ENCODE results near the gene TRPM5.

The TRPM5 gene

DNA sequence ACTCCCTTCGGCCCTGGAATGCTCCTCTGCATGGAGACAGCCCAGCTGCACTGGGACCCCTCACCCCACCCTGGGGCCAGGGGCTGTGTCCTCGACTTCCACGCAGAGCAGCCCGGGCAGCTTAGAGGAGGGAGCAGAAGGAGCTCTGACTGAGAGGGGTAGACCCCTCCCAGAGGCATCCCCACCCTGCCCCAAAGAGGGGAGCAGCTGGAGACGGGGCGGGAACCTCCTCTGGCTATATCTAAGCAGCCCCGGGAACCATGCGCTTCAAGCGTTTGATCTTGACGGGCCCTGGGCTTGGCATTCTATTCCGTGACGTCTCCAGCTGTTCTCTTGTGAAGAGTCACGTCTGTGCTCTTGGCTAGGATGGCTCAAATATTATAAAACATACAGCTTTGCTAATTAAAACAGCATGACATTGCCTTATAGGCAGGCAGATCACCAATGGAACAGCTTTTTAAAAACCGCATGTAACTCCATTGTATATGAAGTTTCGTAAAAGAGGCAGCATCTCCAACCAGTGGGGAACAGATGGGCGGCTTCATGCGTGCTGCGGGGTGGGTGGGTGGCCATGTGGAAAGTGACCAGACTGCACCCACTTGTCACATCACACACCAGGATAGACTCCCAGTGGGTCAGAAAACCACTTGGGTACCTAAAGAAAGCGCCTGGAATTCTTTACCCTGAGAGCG lies 8.2 kb upstream of the TRPM5 start:
- no peak for DNase-seq (ENCODE audit: low spot score)

DNA sequence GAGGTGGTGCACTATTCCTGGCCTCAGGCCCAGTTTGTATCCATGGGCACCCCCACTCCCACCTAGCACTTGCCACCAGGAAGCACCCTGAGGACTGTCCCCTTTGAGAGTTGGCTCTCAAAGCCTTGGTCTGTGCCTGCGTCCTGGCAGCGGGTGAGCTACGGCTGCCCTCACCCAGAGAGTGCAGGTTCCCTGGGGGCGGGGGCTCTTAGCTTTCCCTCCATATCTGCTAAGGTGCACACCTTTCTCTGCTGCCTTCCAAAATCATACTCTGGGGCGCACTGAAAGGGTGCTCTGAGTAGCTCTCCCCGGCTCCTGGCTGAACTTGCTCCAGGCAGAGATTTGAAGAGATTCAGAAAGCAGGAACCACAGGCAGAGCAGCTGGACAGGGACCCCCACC lies 7.6 kb upstream of the TRPM5 start:
- no peak for DNase-seq (ENCODE audit: low spot score)

DNA sequence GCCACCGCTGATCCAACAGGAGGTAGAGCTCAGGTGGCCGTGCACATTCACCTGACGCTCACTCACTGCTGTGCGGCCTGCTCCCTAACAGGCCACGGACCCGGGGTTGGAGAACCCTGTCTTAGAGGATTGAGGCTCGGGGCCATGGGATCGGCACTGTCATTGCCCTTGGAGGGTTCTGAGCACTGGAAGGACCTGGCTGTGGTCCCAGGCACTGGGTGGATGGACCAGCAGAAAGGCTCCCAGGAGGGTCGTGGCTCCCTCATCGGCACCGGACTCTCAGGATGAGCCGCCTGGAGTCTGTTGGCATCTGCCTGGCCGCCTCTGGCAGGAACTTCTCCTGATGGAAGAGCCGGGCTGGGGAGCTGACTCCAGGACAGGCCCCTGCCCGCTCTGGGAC lies 7.0 kb upstream of the TRPM5 start:
- no peak for DNase-seq (ENCODE audit: low spot score)

DNA sequence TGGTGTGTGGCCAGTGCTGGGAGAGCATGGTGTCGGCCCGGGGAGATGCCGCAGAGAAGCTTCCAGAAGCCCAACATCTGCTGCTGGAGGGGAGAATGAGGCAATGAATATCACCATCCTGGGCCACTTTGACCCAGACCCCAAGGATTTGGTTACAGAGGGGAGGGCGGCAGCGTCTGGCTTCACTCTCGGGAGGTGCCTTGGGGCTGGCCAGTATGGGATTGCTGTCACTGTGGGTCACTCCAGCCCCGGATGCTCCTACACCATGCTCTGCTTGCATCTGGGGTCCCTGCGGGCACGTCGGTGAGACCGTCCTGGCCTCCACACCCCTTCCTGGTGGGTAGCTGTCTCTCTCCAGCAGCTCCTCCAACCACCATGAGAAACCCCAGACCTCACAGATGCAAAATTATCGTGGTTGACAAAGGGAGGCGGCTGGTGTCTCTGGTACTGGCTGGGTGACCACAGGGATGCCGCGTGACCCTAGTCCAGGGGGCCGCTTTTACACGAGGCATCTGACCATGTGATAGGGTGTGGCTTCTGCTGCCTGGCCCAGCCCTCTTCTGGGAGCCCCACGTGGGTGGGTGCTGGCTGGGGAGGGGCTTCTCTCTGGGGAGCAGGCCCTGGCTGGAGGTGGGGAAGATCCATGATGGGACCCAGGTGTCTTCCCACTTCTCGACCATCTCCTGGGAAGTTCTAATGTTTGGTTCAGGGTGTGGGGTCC lies 6.2 kb upstream of the TRPM5 start:
- DNase-seq (ENCODE audit: low spot score) = no peak

DNA sequence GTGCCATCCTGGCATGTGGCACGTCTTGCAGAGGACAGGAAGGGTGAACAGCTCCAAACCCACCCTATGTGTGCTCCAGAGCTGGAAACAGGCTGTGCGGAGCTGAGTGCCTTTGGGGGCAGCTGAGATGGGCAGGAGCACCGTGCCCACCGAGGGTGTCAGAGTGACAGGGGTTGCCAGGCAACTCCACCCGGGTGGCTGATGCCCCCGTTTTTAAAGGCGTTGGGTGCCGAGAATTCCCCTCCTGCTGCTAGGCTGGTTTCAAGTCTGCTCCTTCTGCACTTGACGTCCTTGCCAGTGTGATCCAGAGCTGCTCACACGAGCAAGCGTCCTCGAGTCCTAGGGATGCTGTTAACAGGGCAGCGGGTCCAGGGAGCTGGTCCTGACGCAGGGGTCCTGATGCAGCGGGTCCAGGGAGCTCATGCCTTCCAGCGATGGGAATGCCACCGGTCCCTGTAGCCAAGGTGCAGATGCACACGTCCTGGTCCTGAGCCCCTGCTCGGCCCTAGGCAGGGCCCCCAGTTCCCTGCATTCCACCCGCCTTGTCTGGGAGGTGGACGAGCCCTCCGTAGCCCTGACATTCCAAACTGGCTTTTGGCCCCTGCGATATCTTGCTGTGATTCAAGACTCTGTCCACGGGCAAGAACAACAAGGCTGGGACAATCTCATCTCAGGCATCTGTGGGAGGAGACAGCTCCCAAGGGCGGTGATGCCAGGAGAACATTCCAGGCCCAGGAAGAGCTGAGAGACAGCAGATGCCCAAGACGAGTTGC lies 5.4 kb upstream of the TRPM5 start:
- DNase-seq (ENCODE audit: low spot score) = no peak

DNA sequence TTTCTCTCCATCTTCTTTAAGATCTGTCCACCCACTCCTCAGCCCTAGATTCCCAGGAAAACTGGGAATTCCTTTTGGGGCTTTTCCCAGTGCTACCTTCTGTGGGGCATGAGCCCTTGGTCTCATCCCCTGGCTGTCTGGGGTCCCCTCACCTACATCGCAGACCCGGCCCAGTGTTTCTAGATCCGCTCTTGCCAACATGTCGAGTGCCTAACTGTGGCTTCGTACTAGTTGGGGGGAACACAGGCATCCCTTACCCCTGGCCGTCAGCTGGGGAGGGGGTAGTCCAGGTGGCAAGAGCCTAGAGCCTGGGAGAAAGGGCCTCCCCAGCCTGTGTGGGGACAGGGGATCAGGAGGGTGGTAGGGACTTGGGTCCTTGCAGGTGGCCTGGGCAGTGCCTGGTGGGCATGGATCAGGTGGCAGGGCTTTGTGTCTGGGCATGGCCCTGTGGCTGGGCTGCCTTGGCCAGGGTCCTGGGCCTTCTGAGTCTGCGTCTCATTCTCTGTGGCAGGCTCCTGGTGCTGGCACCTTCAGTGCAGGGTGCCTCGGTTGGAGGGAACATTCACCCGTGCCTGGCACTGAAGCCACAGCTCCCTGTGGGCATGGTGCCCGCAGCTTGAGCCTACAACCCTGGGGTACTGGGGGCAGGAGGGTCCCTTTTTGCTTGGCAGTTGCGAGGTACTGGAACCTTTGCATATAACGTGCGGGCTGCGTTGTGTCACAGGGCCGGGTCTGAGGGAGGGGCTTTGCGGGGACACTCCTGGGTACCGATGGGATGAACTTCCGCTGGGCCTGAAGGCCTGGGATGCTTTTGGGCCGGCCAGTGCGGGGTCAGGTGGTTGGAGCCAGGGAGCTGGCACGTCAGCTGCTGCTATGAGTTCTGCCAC lies 4.6 kb upstream of the TRPM5 start:
- DNase-seq (ENCODE audit: low spot score) = no peak

DNA sequence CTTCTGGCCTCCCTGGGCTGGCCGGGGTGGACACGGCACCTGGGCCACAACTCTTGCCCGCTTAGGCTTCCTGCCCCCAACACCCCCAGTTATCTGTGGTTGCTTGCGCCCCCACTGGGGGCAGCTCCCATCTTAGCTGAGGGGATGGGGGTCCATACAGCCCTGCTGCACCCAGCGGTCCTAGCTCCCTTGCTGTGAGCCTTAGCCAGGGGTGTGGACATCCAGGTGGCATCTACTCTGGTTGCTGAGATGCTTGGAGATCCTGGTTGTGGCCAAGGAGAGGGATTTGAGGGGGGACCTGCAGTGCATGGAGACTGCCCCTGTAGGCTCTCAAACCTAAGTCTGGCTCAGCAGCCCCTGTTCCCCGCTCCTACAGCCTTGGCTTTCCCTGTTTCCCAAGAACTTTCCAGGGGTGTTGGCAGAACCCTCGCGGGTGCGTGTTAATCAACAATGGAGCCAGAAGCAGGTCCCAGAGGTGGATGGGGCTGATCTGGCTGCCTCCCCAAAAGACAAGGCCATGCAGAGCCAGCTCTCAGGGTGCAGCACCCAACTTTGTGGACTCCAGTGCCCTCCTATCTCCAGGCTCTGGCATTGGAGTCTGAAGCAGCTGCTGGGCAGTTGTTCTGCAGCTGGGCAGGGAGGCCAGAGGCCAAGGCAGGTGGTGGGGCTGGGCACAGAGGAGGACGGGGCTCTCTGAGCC lies 3.8 kb upstream of the TRPM5 start:
- no peak for DNase-seq (ENCODE audit: low spot score)

DNA sequence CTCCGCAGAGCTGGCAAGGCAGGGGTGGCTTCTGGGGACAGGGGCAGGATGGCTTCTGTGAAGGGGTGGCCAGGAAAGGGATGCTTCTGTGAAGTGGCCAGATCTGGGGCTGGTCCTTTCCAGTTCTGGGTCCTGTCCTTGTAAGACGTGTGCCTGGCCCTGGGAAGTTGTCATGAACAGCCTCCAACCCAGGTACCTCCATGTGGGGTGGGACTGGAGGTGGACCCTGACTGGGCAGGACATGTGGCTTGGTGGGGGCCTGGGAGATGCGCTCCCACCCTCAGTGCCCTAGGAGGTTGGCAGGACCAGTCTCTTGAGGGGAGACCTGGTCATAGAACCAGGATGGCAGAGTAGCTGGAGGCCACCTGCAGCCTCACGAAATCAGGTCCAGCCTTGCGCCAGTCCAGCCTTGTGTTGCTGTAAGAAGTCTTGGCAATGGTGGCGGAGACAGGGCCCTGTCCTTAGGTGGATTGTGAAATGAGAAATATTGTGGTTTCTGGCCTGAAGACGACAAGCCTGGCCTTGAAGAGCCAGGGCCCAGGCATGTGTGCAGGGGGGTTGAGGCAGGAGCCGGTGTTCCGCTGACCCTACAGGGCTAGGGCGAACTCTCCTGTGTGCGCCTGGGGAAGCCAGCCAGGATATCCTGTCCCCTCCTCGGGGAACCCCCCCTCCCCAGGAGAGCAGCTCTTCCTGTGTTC lies 3.1 kb upstream of the TRPM5 start:
- no peak for DNase-seq (ENCODE audit: low spot score)

DNA sequence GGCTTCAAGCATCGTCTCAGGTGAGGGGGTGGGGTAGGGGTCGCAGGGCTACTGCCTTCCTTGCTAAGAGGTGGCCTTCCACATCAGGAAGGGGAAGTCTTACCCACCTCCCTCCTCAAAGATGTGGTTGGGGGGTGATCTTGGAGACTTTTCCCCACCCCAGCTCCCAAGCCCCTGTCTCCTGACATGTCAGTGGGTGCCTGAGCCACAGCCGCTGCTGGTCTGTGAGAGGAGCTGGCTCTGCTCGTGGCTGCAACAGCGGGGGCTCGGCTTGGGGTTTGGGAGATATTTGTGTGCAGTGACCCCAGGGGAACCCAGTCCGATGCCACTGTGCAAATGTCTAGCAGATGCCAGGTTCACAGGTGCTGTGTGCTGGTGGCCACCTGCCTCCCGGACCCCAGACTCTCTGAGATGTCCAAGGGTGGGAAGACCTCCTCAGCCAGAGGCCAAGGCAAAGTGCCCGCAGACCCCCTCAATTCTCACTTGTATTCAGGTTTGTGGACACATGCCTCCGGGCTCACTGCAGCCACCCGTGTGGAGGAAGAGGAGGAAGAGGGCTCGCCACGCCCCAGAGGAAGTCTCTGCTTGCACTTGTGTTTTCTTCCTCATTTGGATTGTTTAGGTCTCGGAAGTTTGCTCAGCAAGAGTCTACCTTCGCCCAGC lies 2.4 kb upstream of the TRPM5 start:
- no peak for DNase-seq (ENCODE audit: low spot score)

DNA sequence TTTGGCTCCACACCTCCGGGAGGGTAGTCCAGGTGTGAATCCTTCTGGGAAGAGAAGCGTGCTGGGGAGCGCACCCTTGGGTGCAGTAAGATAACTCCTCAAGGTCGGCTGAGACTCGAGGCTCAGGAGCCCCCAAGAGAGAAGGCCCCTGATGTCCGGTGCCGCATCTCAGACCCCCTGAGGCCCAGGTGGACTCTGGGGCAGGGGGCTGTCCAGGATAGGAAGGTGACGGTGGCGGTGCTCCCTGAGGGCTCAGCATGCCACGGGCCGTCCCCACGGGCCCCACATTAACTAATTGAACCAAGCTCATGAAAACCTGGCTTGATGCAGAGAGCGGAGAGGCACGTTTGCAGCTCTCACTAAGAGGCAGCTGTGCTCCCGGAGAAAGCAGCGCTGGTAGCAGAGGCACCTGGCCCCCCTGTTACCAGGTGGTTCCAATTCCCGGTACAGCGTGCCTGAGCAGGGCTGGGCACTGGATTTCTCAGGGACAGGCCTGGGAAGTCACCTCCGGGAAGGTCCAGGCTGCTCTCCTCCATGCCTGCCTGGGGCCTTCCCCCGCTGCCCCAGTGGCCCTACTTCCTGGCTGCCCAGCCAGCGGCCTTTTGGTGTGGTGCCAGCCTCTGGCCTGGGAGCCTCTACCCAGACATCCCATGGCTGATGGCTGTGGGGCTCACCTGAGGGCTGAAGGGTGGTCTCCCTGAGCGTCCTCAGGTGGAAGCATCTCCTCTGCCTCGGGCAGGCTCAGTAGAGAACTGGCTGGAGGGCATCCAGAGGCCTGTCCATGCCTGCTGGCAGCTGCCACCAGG lies 1.6 kb upstream of the TRPM5 start:
- no peak for DNase-seq (ENCODE audit: low spot score)

DNA sequence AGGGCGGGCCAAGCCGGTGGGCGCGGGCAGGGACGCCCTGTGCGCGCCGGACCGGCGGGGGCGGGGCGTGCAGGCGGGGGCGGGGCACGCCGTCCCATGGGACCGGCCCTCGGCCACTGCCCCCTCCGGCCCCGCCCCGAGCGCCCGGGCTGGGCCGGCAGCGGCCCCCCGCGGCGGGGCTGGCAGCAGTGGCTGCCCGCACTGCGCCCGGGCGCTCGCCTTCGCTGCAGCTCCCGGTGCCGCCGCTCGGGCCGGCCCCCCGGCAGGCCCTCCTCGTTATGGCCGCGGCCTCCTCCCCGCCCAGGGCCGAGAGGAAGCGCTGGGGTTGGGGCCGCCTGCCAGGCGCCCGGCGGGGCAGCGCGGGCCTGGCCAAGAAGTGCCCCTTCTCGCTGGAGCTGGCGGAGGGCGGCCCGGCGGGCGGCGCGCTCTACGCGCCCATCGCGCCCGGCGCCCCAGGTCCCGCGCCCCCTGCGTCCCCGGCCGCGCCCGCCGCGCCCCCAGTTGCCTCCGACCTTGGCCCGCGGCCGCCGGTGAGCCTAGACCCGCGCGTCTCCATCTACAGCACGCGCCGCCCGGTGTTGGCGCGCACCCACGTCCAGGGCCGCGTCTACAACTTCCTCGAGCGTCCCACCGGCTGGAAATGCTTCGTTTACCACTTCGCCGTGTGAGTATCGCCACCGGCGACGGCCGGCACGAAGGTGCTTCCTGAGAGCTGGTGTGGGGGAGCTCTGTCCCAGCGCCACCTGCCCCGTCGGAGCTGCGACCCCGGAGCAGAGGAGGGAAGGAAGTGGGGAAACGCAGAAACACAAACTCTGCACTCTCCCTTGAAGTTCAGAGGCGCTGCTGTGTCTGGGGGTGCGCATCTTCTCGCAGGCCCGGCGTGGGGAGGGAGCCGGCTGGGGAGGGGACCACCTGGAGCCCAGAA lies 769 bp upstream of the TRPM5 start, which contains the start of gene KCNQ1:
Gene KCNQ1, plus strand, starts transcription at position 188 of the 925 bp plus-strand sequence. Its CDS starts 91 bp downstream, at position 279.
- no peak for DNase-seq (ENCODE audit: low spot score)

DNA sequence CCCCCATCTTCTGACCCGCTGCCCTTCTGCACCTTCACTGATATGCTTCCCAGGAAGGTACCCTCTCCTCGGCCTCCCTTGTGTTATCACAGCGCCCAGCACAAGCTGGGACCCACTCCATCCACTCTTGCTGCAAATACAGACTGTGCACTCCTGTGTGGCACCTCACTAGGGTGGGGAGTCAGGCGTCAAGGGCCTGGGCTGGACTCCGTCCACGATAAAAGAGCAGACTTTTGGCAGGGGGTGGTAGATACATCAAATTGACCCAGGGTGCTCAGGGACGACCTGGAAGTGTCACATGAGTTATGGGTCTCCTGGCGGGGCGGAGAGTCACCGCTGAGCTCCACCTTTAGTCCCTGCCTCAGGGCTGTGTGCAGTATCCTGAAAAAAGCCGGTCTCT lies 908 bp downstream of the TRPM5 start:
- DNase-seq (ENCODE audit: low spot score) = no peak

DNA sequence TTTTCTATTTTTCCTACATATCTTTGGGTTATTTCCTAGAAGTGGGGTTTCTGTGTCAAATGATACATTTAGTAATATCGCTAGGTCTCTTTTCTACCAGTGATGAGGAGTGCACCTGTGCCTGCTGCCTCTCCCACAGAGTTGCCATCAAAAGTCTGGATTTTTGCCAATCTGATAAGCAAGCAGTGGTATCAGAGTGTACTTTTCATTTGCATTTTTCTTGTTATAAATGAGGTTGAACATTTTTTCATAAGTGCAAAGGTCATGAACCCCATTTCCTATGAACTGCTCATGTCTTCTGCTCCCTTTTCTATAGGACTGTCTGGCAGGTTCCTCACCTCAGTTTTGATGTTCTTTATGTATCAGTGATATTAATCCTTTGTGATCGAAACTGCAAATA lies 1.7 kb downstream of the TRPM5 start:
- DNase-seq (ENCODE audit: low spot score) = no peak

DNA sequence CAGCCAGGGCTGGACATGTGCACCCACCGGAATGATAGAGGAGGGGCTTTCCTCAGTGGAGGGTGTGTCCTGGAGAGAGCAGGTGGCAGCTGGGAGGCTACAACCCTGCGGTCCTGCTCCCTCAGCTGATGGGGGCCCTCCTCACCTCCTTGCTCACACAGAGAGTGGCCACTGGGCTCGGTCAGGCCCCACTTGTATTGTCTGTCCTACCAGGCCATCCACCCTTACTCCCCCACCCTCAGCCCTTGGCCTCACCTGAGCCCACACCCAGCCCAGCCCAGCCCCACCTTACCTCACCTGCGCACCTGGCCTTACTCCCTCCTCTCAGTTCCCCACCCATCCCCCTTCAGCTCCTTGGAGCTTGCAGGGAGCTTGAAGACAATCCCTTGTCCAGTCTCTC lies 3.1 kb downstream of the TRPM5 start:
- DNase-seq (ENCODE audit: low spot score) = no peak

DNA sequence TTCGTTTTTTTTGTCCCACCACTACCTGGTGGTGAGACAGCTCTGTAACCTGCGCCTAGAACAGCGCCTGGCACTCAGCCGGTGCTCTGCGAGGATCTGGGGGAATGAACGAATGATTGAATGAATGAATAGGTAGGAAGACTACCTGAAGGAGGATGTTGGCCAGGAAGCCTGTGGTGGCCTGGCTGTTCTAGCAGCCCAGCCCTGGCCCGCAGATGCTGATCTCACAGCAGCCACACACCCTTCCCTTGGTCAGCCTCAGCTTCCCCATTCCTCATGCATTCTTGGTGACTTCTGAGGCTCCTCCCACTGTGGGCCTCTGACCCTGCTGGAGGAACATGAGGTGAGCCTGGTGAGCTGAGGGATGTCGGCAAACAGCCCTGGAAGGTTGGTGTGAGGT lies 3.7 kb downstream of the TRPM5 start:
- DNase-seq (ENCODE audit: low spot score) = no peak

DNA sequence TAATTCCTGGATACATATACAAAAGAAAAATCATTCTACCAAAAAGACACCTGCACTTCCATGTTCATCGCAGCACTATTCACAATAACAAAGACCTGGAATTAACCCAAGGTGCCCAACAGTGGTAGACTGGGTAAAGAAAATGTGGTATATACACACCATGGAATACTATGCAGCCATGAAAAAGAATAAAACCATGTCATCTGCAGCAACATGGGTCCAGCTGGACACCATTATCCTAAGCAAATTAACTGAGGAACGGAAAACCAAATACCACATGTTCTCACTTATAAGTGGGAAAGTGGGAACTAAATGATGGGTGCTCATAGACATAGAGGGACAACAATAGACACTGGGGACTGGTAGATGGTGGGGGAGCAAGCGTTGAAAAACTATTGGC lies 4.5 kb downstream of the TRPM5 start:
- no peak for DNase-seq (ENCODE audit: low spot score)

DNA sequence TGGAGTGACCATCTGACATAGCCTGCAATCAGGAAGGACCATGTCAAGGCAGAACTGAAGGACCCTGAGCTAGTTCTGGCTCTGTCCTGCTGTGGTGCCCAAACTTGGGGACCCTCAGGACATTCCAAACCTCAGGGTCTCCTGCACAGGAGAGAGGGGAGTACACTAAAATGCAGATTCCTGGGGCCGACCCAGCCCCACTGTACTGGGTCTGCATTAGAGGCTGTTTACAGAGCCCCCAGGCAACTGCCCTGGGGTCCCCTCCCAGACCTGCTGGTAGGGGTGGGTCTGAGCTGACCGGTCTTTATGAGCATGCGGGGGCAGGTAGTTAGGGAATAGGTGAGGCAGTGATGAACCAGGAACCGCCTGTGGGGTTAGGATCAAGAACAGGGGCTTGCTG lies 6.8 kb downstream of the TRPM5 start:
- no peak for DNase-seq (ENCODE audit: low spot score)

DNA sequence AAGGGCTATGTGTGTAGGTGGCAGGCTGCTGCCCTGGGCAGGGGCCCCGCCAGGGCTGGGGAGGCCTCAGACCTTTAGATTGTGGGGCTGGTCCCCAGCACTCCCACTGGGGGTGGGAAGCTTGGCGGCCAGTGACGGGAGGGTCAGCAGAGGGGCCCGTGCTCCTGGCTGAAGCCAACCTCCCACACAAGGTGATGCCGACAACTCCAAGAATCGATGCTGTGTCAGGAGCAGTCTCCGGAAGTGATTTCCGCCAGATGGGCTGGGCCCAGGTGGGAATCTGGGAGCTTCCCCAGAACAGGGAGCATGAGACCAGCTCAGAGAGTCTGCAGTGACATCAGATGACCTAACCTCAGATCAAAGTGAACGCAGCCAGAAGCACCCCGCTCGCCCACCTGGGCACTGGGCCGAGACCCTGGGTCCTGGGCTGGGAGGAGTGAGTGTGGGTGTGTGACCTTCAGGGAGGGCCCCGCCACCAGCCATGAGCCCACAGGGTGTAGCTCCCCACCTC lies 7.7 kb downstream of the TRPM5 start:
- DNase-seq (ENCODE audit: low spot score) = no peak
